GM12872 (cell line): Measurements from ENCODE around the gene GRIA1.

Source experiments
- TF ChIP-seq, protein P1 (sequence below): IDR thresholded peaks from 3 replicates; pipeline ENCODE4 v1.5.1; 2011; ENCODE audit warnings: low read depth, mild to moderate bottlenecking, low read length, moderate library complexity; ENCODE audit not compliant: insufficient read depth

Gene GRIA1

DNA sequence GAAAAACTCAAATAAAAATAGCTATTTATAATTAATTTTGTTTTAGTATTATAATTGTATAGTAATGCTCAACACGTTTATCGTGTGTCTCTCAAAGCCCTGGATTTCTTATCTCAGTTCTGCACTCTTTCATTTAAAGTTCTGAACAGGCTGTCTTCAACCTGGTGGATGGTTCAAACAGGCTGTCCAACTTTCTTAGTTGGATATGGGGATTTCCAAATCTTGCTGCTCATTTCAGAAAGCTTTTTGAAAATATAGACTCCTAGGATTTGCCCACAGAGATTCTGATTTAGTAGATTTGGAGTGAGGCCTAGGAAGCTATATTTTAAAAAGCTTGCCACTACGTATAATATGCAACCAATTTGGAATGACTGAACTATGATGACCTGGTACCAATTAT, 120.3 kb downstream of the GRIA1 start:
- TF ChIP-seq, protein P1, sequence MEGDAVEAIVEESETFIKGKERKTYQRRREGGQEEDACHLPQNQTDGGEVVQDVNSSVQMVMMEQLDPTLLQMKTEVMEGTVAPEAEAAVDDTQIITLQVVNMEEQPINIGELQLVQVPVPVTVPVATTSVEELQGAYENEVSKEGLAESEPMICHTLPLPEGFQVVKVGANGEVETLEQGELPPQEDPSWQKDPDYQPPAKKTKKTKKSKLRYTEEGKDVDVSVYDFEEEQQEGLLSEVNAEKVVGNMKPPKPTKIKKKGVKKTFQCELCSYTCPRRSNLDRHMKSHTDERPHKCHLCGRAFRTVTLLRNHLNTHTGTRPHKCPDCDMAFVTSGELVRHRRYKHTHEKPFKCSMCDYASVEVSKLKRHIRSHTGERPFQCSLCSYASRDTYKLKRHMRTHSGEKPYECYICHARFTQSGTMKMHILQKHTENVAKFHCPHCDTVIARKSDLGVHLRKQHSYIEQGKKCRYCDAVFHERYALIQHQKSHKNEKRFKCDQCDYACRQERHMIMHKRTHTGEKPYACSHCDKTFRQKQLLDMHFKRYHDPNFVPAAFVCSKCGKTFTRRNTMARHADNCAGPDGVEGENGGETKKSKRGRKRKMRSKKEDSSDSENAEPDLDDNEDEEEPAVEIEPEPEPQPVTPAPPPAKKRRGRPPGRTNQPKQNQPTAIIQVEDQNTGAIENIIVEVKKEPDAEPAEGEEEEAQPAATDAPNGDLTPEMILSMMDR: no peak

DNA sequence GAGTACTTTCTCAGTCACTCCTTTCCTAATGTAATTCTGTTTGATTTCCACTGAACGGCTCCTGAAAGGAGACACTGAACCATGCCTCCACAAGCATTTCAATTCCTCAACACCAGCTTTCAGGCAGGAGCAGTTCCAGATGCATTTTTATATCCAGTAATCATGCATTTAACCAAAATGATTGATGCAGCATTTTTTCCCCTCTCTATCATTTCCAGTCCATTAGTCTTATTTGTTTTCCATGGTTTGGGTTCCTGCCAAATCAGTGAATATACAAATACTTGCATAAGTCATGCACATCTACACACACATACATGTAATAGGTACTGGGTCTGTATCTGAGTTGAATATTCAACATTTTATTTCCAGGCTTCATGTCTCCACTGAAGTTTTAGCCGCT, 122.7 kb downstream of the GRIA1 start:
- TF ChIP-seq, protein P1: no peak

DNA sequence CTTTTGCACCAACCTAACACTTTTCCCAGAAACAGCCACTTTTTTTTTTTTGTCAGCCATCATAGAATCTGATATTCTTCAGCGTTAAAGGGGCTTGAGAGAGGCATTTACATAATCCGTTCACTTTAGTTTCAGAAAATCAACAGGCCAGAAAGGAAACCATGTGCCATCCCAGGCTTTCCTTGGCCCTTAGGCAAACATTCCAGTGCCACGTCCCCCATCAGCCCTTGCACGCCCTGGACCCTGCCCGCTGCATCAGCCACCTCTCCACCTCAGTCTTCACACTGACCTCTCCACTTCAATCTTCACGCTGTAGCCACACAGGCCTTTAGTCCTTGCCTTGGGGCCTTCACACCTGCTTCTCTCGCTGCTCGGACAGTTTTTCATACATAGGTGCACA, 123.2 kb downstream of the GRIA1 start:
- TF ChIP-seq, protein P1: no peak

DNA sequence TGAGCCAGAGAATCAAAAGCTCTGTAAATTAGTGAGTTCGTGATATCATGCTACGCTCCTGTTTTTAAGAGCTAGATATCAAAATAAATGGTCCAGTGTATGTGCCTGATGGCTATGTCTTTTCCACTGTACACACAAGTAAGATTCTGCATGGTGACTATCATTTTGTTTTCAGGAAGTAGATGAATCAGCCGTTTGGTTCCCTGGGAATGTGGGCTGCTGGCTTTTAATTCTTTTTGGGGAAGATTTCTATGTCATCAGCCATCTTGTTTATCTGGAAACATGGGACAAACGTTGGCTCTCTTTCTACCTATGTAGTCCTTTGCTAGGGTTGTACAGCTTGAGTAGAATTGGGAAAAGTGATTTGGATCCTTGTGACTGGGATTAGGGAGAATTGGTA, 126.7 kb downstream of the GRIA1 start:
- TF ChIP-seq, protein P1: no peak

DNA sequence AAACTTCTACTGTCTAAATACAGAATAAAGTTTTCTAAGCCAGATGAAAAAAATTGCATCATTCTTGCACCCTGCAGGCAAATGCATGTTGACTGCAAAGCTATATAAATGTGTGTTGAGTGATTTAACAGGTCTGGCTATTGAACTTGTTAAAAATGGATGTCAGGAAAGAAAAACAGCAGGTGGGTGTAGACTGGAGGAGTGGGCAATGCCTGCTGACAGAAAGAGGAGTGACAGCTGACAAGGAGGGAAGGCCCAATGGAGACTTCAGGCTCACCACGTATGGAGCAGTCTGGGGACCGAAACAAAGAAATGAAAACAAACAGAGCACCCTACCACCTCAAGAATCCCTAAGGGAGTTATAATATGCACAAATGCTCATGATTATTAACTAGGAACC, 127.8 kb downstream of the GRIA1 start:
- TF ChIP-seq, protein P1: no peak

DNA sequence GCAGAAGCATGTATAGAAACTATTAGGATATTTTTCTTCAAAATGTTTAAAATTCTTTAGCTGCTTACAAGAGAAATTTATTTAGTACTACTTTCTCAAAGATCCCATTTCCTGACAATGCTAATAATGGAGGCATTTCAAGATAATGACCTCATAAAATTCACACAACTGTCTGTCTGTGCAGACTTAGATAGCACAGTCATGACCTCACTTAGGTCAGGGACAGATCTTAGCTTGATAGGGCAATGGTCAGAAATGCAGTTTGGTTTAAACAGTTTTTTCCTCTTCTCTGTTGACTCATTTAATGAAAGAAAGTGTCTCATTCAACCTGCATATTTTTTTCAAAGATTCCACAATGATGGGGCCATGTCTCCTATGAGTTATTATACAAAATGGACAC, 128.4 kb downstream of the GRIA1 start:
- TF ChIP-seq, protein P1: no peak

DNA sequence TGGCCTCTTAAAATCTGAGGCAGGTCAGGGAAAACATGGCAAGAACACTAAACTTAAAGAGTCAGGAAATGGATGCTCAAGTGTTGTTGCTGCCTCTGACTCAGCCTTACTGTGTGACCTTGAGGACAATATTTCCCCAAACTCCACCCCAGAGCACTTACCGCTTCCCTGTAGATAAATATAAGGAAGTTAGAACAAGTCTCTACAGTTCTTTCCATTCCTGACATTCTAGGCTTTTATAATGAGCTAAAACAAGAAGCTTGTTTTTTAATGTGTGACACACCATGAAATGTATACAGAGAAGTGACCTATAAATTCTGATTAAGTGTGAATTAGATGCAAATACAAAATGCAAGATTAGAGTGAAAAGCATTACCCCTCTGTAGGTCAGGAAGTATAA, 129.3 kb downstream of the GRIA1 start:
- TF ChIP-seq, protein P1: no peak

DNA sequence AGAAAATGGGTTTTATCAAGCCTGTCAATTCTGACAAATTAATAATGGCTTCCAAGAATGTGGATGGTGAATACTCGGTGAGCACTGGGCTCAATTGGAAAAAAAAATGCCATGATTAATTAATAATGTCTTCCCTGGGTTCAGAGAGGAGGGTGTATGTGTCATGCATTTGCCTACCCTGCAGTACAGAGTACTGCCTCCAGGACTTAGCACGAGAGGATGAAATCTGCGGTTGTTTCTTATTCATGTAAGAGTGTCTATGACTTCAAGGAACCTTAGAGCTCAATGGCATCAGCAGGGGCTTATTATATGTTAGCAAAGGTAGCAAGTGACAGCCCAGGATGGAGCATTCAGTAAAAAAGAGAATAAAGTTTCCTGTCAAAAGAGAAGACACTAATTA, 132.7 kb downstream of the GRIA1 start:
- TF ChIP-seq, protein P1: no peak
